Measurements from ENCODE around the gene MST1. TPM values are rescaled to one million over a fixed set of nuclear protein-coding genes. Genes with fewer than 3 reads are reported as not detected.
A peak's percentile ranks its signal among the peaks of the same experiment; 100 is the strongest.

MST1 gene
- total RNA-seq, 1 donor from 2014 or later = 45.5 TPM

- no peak for DNase-seq (ENCODE audit: low spot score)
These were observed 14.7 kb downstream of the MST1 start for GRCh38 chr3:49674497-49674983.

DNA sequence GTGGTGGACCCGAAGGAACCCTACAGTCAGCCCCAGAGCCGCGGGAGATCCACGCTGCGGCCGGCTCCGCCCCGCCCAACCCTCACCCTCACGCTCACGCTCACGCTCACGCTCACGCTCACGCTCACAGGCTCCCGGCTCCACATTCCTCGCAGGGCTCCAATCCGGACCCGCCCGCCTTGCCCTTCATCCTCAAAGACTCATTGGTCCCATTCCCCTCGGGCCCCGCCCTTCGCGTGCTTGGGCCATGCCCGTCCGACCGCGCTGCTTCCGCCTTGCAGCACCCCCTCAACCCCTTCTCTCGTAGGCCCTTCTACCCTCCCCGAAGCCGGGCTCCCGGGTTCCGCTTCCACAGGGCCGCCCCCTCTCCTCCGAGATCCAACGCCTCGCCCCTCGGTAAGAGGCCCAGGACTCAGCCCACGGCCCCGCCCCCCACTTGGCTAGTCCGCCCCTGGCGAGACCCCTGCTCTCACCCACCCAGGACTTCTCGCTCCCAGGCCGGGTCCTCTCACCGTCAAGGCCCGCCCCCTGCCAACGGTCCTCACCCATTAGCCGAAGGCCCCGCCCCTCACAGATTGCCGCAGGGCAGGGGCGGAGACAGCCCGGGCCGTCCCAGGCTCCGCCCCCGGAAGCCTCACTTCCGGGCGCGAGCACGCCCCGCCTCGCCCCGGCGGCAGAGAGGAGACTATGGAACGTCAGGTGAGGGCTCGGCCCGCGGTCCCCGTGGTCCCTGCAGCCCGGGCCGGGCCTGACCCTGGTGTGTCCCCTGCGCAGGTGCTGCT lies 15.4 kb downstream of the MST1 start, which contains the start of gene APEH:
Gene APEH (plus strand): TSS at position 637 of the 782 bp plus-strand sequence. CDS start 51 bp downstream, at position 688.
- DNase-seq (ENCODE audit: low spot score) = peak; percentile 95

- DNase-seq (ENCODE audit: low spot score) = no peak
These were observed 16.1 kb downstream of the MST1 start for GRCh38 chr3:49673121-49673714.

DNA sequence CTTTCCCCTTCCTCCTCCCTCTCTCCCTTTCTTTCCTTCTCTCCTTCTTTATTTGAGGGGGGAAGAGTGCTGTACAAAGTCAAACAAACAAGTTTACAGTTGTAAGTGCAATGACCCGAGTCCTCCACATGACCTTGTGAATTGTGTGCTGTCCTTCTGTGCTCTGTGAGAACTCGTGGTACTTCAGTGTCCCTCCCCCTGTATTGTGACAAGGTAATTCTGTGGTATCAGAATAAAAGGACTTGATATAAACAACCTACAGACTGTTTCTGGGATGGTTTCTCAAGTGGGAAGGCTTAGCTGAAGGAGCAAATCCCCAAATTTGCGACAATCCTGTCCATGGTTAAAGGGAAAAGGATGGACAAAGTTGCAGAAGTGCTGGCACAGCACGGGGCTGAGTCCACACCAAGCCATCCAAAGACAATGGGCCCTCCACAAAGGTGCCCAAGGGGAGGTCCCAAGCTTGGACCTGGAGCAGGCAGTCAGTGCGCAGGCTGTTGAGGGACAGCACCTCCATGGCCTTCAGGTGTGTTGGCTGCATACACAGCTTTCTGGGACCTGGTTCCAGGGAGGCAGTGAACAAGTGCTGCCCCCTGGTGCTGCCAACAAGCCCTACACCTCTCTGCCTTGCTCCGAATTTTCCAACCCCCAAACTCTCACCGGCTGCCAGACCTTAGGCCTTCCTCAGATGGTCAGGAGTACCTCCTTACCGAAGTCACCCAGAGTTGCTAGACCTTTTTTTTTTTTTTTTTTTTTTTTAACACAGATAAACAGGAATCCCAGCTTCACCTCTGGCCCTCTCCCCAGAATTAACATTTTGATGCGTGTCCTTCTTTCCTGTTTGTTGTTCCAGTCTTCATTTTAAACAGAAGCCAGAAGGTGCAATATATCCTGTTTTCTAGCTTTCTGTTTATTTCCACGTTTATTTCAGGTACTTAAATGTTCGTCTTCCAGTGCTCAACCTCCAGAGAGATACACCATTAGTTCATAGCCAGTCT lies 17.7 kb downstream of the MST1 start:
- DNase-seq (ENCODE audit: low spot score) = peak; percentile 68

DNA sequence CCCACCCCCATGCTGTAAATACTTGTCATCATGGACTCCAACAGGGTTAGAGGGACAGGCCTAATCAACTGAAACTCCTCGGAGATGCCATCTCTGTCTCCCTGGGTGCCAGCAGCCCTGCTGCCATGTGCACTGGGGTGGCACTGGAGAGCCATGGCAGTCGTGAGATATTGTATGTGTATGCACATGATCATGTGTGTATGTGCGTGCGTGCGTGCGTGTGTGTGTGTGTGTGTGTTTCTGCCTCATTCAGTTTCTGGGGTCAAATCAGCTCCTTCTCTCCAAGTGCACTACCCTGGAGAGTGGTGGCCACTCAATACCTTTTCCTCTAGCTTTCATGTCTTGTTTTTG lies 18.4 kb downstream of the MST1 start:
- DNase-seq (ENCODE audit: low spot score) = no peak

GRCh38 chr3:49669352-49669751 lies 19.9 kb downstream of the MST1 start:
- no peak for DNase-seq (ENCODE audit: low spot score)

DNA sequence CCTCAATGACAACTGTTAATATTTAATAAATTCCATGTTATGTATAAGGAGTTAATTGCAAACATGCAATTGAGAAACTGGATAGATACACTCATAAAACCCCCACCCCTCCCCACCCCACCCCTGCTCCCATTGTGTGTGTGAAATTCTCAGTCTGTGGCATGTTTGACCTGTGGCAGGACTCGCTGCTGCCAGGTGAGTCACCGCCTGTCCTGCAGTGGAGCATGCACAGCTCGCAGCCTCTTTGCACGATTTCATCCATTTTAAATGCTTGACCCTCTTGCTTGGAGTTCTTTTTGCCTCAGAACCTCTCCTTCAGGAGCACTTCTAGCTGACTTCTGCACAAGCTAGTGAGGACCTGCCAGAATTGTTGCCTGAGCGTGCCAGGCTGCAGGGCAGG lies 20.4 kb downstream of the MST1 start:
- no peak for DNase-seq (ENCODE audit: low spot score)

DNA sequence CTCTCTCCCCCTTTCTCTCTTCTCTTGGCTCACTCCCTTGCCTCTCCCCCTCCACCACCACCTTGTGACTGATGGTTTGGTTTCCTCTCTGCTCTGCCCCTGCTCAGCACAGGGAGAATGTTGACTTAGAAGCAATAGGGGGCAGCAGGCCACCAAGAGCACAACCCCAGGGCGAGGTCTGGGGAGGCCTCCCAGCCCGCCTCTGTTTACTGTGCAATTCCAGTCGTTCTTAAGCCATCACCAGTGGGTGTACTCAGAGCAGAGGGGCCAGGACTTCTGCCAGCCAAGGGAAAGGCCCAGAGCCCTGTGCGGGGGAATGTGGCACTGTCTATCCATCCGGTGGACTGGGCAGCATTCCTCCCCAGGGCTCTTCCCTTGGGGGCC lies 20.9 kb downstream of the MST1 start:
- DNase-seq (ENCODE audit: low spot score) = no peak

GRCh38 chr3:49667701-49668413 lies 21.4 kb downstream of the MST1 start:
- no peak for DNase-seq (ENCODE audit: low spot score)

GRCh38 chr3:49666592-49666991 lies 22.7 kb downstream of the MST1 start:
- DNase-seq (ENCODE audit: low spot score) = no peak

DNA sequence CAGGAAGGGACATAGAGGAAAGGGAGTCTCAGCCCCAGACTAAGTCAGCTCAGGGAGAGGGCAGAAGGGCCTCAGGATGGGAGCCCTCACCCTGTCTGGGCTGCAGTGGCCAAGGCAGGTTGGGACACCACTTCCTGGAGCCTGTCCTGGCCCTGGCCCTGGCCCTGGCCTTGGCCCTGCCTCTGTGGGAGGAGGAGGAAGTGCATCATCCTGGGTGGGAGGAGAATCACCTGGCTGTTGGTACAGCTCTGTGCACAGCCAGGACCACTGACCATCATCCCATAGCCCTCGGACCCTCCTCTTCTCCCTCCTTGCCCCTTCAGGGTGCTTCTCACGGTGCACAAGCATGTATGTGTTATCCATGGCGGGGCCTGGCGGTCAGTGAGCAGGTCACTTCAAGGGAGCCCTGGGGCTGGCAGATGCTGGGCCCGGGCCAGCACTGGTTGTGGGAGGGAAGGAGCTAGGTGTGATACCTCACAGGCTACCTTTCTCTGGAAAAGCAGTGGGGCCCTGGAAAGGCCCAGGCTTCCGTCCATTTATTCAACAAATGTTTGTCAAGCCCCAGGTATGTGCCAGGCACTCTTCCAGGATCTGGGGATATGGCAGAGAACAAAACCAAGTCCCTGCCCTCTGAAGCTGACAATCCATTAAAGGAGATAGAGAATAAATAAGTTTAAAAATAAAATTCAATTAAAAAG lies 23.3 kb downstream of the MST1 start:
- DNase-seq (ENCODE audit: low spot score) = no peak

GRCh38 chr3:49664300-49664699 lies 25.0 kb downstream of the MST1 start:
- no peak for DNase-seq (ENCODE audit: low spot score)

- no peak for DNase-seq (ENCODE audit: low spot score)
These were observed 25.4 kb downstream of the MST1 start for GRCh38 chr3:49663831-49664230.

- DNase-seq (ENCODE audit: low spot score) = no peak
These were observed 26.4 kb downstream of the MST1 start for GRCh38 chr3:49662720-49663413.

GRCh38 chr3:49662021-49662420 lies 27.3 kb downstream of the MST1 start:
- DNase-seq (ENCODE audit: low spot score) = no peak

DNA sequence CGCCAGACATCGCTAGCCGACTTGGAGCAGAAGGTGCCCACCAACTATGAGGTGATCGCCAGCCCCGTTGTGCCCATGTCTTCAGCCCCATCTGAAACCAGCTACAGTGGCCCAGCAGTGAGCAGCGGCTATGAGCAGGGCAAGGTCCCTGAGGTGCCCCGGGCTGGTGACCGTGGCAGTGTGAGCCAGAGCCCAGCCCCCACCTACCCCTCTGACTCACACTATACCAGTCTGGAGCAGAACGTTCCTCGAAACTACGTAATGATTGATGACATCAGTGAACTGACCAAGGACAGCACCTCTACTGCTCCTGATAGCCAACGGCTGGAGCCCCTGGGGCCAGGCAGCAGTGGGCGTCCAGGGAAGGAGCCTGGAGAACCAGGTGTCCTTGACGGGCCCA lies 28.0 kb downstream of the MST1 start:
- DNase-seq (ENCODE audit: low spot score) = no peak

- no peak for DNase-seq (ENCODE audit: low spot score)
These were observed 29.5 kb downstream of the MST1 start for GRCh38 chr3:49659756-49660155.

- DNase-seq (ENCODE audit: low spot score) = no peak
These were observed 30.6 kb downstream of the MST1 start for GRCh38 chr3:49658711-49659110.

- DNase-seq (ENCODE audit: low spot score) = no peak
These were observed 31.9 kb downstream of the MST1 start for GRCh38 chr3:49657208-49657915.
